Bone marrow (tissue), 2 donors: ENCODE results near the gene GPBP1.
"Not testable (repeated sequence)": the region's sequence is repeated elsewhere in the genome, so short reads cannot be mapped to it uniquely, and the experiment has no call there.

ENCODE experiments used
- DNase-seq, 2 donors: peaks; one replicate each; lab custom pipeline; 2025; lab: John Stamatoyannopoulos, UW

GPBP1 gene

DNA sequence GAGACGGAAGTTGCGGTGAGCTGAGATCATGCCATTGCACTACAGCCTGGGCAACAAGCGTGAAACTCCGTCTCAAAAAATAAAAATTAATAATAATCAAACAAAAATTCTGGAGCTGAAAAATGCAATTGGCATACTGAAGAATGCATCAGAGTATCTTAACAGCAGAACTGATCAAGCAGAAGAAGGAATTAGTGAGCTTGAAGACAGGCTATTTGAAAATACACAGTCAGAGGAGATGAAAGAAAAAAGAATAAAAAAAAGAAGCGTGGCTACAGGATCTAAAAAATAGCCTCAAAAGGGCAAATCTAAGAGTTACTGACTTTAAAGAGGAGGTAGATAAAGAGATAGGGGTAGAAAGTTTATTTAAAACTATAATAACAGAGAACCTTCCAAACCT lies 111.2 kb downstream of the GPBP1 start:
- not testable (repeated sequence) for DNase-seq

DNA sequence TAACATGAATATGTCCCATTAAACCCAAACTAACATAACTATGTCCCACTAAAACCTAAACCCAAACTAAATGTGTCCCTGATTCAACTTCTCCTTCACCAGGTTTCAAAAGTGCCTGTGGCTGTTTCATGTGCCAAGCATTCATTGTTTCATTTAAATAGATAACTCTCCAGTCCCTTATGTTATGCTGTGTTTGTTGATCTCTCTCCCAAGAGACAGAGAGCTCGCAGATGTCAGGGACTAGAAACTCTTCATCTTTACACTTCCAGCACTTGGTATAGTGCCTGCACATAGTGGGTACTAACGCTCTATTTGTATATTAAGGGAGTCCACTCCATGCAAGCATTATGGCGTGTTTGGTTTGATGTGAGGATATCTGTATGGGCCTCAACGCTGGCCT lies 118.0 kb downstream of the GPBP1 start:
- DNase-seq = no peak

- DNase-seq = no peak
These were observed 118.5 kb downstream of the GPBP1 start for GRCh38 chr5:57292336-57292735.

GRCh38 chr5:57298295-57298984 lies 124.6 kb downstream of the GPBP1 start:
- DNase-seq = peak; percentile 14 to 53

GRCh38 chr5:57298985-57299491 lies 125.2 kb downstream of the GPBP1 start:
- peak in 1 of 2 donors; percentile 56 for DNase-seq

- no peak for DNase-seq
These were observed 126.1 kb downstream of the GPBP1 start for GRCh38 chr5:57299986-57300385.

DNA sequence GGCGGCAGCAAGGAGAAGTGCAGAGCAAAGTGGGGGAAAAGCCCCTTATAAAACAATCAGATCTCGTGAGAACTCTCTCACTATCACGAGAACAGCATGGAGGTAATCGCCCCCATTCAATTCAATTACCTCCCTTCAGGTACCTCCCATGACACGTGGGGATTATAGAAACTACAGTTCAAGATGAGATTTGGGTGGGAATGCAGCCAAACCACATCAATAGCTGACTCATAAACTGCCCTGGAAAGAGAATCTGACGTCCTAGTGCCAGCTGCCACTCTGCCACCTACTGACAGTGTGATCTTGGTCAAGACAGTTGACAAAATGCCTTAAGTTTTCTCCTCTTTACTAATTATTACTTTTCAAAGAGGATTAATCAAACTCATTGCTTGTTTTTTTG lies 128.3 kb downstream of the GPBP1 start:
- no peak for DNase-seq

DNA sequence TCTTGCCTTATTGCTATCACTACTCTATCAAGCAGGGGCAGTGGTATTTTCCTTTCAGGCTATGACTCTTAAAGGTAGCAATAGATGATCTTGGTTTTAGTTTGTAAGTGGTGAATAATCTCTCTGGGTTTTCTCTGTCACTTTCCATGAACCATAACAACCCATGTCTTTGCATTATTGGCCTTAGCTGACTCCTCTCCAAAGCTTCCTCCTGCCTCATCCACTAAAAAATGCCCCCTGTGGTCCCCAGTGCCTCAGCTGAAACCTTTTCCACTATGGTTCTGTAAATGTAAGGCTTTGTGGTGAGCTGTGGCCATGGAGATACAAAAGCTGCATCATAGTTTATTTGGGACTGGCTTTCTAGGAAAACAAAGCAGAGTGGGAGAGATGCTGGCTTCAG lies 128.8 kb downstream of the GPBP1 start:
- no peak for DNase-seq

- no peak for DNase-seq
These were observed 130.1 kb downstream of the GPBP1 start for GRCh38 chr5:57303985-57304384.

- DNase-seq = no peak
These were observed 131.1 kb downstream of the GPBP1 start for GRCh38 chr5:57304931-57305330.

DNA sequence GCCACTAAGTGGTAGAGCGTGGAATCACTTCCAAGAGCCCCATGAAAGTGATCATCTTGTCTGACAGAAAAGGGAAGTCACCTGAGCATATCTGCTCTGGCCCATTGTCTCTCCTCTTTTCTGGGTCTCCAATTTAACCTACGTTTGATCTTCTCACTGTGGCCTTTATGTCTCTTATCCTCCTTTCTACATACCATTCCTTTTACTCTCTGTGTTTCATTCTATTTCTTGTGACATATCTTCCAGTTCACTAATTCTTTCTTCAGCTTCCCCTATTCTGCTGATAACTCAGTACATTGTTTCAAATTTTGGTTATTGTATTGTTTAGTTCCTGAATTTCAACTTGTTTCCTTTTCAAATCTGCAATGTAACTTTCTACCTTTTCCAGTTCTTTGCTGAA lies 132.5 kb downstream of the GPBP1 start:
- DNase-seq = no peak

GRCh38 chr5:57307516-57307915 lies 133.7 kb downstream of the GPBP1 start:
- DNase-seq = no peak

DNA sequence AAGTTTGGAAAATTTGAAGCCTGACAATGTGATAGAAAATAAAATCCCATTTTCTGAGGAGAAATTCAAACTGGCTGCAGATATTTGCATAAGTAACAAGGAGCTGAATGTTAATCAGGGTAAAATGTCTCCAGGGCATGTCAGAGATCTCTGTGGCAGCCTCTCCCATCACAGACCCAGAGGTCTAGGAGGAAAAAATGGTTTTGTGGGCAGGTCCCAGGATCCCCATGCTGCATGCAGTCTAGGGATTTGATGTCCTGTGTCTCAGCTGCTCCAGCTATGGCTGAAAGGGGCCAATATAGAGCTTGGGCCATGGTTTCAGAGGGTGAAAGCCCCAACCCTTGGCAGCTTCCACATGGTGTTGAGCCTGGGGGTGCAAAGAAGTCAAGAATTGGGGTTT lies 135.2 kb downstream of the GPBP1 start:
- DNase-seq = not testable (repeated sequence)

DNA sequence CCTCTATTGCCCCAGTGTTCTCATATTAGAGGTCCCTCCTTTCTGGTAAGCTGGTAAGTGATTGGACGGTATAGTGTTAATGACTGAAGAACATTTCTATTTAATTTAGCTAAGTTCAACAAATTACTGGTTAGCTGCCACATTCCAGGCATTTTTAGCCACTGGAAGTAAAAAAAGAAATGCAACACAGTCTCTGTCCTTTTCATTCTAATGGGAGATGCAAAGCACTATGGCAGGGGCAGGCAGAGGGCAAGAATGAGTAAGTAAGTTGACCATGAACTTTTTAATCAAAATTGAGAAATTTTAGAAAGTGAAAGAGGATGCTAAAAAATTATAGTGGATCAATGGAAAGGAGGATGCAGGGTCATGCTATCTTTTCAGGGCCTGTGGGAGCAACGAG lies 137.4 kb downstream of the GPBP1 start:
- no peak for DNase-seq

GRCh38 chr5:57311921-57312735 lies 138.3 kb downstream of the GPBP1 start:
- no peak for DNase-seq

- no peak for DNase-seq
These were observed 139.9 kb downstream of the GPBP1 start for GRCh38 chr5:57313716-57314115.
